Epidermal melanocyte (primary cell): ENCODE data around the gene CXCL13.
"Not testable (repeated sequence)": the region's sequence is repeated elsewhere in the genome, so short reads cannot be mapped to it uniquely, and the experiment has no call there.

ENCODE experiments used
- DNase-seq: peaks from one replicate; pipeline ENCODE4 v3.0.0; 2011; ENCODE audit warnings: low spot score; ENCODE audit not compliant: insufficient read length

CXCL13 gene, protein sequence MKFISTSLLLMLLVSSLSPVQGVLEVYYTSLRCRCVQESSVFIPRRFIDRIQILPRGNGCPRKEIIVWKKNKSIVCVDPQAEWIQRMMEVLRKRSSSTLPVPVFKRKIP

DNA sequence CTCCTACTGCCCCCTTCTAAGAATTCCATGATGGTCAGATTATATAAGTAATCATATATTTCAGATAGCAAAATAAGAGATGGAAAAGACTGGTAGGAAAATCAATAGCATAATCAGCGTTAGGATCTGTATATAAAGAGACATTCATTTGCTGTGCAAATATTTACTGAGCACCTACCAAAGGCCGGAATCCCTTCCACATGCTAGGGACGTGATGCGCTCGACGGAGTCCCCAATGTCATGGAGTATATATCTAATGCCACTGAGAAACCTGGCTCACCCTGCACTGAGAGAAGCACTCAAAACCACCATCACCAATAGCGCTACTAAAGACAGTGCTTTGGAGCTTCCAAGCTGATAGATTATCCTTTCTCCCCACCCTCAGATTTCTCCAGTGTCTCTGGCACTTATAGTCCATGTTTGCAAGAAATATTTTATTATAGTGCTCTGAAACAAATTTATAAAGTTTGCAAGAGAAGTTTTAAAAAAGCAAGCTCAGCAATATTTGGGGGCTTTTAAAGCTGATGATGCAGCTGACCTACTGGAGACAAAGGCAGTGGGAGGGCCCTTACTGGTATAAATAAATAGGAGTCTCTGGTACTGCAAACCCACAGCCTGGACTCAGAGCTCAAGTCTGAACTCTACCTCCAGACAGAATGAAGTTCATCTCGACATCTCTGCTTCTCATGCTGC is at the start of gene CXCL13:
Gene CXCL13, plus strand, starts transcription at position 611 of the 693 bp plus-strand sequence. Its CDS starts 46 bp downstream, at position 657.
- no peak for DNase-seq

- DNase-seq, result no peak
Observed at GRCh38 chr4:77560170-77560569, 45.5 kb upstream of the CXCL13 start.

DNA sequence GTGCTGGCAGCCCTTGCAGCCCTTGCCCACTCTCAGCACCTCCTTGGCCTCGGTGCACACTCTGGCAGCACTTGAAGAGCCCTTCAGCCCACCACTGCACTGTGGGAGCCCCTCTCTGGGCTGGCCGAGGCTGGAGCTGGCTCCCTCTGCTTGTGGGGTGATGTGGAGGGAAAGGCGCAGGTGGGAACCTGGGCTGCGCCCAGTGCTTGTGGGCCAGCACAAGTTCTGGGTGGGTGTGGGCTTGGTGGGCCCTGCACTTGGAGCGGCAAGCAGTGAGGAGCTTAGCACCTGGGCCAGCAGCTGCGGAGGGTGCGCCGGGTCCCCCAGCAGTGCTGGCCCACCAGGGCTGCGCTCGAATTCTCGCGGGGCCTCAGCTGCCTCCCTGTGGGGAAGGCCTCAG is 43.9 kb upstream of the CXCL13 start:
- DNase-seq, result not testable (repeated sequence)

DNA sequence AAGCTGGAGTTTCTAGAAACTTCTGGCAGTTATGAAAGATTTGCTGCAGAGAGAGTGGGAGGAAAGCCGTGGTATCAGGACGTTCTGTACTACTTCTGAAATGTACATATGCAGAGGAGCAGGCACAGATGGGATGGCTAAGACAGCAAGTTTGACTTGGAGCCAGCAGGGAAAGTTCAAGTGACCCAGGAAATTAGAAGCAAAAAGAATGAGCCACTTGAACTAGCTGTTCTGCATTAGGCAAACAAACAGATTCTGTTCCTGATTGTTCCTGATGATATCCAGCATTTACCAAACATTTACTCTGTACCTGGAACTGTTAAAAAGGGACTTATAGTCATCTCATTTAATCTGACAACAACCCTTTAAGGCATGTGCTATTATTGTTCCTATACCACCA is 41.4 kb upstream of the CXCL13 start:
- no peak for DNase-seq

- DNase-seq, result no peak
Observed at GRCh38 chr4:77566148-77566547, 39.5 kb upstream of the CXCL13 start.

DNA sequence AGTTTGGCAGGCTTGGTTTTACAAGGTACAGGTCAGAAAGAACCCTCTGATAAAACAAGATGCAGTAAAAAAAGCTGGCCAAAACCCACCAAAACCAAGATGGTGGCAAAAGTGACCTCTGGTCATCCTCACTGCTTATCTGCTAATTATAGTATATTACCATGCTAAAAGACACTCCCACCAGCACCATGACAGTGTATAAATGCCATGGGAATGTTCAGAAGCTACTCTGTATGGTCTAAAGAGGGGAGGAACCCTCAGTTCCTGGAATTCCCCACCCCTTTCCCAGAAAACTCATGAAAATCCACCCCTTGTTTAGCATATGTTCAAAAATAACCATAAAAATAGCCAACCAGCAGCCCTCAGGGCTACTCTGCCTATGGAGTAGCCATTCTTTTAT is 38.1 kb upstream of the CXCL13 start:
- no peak for DNase-seq

- not testable (repeated sequence) for DNase-seq
Observed at GRCh38 chr4:77570508-77571214, 35.0 kb upstream of the CXCL13 start.

GRCh38 chr4:77576351-77576750 is 29.3 kb upstream of the CXCL13 start:
- DNase-seq, result no peak

DNA sequence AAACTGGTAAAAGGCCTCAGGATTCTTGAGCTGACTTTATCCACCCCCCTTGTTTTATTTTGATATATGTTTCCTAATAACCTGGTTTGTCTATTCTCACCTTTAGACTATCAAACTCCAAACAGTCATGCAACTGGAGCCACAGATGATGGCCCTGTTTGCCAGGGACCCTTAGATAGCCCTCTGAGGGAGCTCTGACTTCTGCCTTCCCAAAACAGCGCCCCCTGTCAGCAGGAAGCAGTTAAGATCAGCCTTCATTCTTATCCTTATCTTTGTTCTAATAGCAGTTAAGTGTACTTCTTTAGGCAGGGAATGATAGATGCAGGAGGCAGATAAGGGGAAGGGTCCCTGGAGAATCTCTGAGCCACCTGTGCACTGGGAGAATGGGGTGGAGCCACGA is 27.5 kb upstream of the CXCL13 start:
- no peak for DNase-seq

- peak; percentile 78 for DNase-seq
Observed at GRCh38 chr4:77579406-77580076, 26.1 kb upstream of the CXCL13 start.

DNA sequence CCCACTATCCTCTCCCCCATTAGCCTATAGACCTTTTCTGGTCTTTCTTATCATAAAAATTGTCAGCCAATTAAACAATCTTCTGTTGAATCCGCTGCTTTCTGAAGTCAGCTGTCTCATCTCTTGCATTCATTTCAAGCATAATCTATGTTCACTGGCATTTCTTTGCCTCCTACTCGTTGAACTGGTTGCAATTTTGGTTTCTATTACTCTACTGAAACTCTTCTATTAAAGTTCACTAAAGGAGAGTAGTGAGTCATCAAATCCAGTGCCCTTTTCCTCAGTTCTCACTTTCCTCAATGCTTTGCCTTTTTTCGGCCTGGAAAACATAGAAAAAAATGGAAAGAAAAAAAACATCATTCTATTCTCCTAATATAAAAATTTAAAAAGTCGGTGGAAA is 23.9 kb upstream of the CXCL13 start:
- DNase-seq, result no peak

DNA sequence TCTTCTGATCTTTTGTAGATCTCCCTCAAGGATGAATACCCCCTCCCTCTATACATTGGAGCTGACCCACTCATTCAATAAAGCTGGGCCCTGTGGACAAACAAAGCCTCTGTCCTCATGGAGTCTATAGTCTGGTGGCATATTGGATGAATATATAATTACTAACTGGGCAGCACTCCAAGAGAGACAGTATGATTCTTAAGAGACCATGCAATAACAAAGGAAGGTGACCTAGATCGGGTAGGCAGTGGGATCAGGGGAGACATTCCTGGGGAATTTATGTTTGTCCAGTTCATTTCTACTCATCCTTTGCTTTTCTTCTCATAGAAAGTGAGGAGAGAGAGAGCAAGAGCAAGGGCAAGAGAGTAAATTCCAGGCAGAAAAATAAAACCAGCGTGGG is 23.5 kb upstream of the CXCL13 start:
- no peak for DNase-seq

GRCh38 chr4:77582711-77583110 is 22.9 kb upstream of the CXCL13 start:
- DNase-seq, result no peak

DNA sequence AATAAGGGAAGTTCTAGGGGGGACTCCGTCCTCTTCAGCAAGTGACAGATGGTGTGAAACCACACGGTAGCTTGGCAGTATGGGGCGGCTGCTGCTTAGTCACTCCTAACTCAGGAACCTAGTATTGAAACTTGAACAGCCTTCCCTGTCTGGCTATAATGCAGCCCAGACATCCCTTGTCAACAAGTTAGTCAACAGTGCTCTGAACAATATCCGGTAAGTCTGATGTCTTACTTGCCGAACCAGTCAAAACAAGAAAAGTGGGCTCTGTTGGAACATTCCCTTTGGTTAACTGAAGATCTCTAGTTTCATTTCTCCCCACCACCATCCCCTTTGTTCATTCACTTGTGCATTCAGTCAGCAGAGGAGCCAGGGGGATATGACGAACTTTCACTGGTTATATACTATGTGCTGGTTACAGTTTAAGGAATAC is 18.7 kb upstream of the CXCL13 start:
- DNase-seq, result no peak

DNA sequence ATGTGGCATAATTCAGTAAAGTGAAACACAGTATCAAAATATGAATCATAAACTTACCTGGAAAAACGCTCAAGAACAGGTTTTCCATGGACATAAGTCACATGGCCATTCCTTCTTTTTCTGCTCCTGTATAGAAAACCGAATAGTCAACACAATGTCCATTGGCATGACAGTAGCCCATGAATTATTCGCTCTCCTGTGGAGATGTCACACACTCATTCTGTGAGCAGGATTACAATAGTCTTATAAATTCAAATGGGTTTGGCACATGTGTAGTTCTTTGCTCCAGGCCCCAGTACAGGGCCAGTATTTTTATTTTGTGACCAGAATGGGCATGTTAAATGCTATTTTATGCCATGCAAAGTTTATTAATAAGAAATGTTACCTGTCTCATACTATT is 15.1 kb upstream of the CXCL13 start:
- DNase-seq, result no peak

DNA sequence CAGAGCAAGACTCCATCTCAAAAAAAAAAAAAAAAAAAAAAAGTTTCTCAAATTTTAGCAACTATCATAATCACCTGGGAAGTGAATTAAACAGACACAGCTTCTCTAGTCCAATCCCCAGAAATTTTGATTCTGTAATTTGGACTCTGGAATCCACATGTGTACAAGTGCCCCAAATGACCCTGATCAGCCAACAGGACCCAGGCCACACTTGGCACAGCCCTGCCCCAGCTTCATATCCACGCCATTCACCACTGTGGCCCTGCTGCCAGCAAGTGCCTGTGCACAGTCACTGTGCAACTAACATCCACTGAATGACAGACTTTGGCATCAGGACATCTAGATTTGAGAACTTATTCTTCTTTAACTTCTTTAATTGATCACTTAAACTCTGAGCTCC is 14.1 kb upstream of the CXCL13 start:
- no peak for DNase-seq

GRCh38 chr4:77593101-77593500 is 12.5 kb upstream of the CXCL13 start:
- no peak for DNase-seq

- DNase-seq, result no peak
Observed at GRCh38 chr4:77593993-77594392, 11.6 kb upstream of the CXCL13 start.

DNA sequence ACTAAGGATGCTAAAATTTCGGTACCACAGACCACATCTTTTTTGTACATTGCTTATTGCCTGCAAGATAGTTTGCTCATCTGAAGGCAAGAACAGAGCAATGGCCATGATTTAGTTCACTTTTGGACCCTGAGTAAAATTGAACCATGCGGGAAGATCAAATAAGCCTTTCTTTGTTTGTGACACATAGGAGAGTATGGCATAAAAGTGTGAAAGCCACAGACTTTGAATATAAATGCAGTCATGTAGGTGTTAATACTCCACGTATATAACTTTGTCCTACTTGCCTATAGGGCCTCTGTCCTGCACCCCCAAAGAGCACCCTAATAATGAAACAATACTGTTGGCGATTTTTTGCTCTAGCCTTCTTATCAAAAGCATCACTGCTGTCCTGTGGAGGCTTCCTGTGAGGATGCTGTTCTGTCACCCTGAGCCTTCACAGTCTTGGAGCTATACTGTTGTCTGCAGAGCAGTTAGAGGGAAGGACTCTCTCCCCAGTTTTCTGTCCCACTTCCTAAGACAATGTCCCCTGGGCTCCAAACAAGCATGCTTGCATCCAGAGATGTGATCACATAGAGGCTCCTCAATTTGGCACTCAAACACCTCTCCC is 10.2 kb upstream of the CXCL13 start:
- no peak for DNase-seq

- no peak for DNase-seq
Observed at GRCh38 chr4:77599378-77599777, 6.2 kb upstream of the CXCL13 start.

DNA sequence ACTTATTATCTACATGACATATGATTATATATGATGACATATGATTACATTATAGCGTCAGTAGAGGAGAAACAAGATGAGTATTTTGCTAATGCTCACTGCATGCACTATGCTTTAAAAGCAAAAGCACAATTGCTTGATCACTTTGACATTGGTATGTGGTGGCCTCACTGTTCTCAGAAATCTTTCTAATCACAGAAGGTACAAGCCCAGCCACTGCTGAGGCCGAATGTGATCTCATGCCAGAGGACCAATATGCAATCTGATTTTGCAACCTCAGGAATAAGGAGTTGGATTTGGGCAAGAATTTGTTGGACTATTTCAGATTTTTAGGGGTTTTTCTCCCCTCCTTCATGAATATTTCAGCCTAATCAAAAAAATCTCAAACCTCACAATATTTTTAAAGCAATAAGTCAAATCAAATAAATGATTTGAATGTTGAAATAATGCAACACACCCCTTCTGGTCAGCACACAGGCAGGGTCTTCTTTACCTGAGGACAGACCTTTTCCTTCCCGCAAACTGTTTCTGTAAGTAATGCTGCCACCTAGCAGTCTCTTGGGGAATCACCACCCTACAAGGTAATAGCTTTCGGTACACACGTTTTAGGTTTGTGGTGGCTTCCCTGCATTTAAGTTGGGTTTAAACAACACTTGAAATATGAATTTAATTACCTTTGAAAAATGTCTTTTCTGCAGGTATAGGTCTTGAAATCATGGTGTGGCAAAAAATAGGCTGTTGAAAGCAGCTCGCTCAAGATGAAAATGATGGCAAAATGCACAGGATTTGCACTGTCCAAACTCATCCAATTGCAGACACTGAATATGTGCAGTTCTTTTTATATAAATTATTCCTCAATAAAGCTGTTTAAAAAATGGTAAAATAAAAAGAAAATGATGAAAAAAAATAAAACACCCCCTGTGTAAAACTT is 4.8 kb upstream of the CXCL13 start:
- DNase-seq, result peak; percentile 48
